Gastroesophageal sphincter (tissue), 3 donors: ENCODE data around the gene FHOD3.

Experiments used
- CTCF ChIP-seq, 4 experiments: fragments of 200-600 bp in 2 of 4; fragments of 450-650 bp in 2 of 4; sonication (generic) in 1 of 4; IDR thresholded peaks; one replicate each; pipeline ENCODE4 v1.5.1; 2017 to 2019; ENCODE audit warnings: antibody characterized with exemption in 4 of 4, mild to moderate bottlenecking in 2 of 4, moderate library complexity in 2 of 4
- POLR2A ChIP-seq, 2 donors: fragments of 450-650 bp; IDR thresholded peaks; one replicate each; pipeline ENCODE4 v1.6.1; 2017; ENCODE audit warnings: antibody characterized with exemption in 2 of 2, mild to moderate bottlenecking in 2 of 2, moderate library complexity in 1 of 2
- POLR2AphosphoS5 ChIP-seq: sonication (generic); formaldehyde crosslinking; IDR thresholded peaks from one replicate; pipeline ENCODE4 v1.6.1; 2017; ENCODE audit warnings: antibody characterized with exemption

DNA sequence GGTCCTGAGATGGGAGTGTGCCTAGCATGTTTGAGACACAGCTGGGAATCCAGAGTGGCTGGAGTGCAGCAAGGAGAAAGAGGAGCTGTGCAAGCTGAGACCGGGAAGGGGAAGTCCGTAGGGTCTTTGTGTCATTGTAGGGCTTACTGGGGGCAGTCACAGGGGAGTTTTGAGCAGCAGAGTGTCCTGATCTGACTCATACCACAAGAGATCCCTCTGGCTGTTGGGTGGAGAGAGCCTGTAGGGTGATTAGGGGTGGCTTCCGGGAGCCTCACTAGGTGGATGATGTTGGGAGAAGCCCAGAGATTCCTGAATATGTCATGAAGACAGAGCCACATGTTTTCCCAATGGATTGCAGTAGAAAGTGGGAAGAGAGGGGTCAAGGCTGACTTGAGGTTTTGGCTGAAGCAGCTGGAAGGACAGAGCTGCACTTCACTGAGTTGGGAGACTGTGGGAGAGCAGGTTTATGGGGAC is 30.9 kb downstream of the FHOD3 start:
- TF ChIP-seq CTCF (IDR thresholded peaks at IDR 0.05) (no peak), POLR2AphosphoS5 (no peak), POLR2A (IDR thresholded peaks at IDR 0.05) (no peak)
